Panc1 (cell line): ENCODE data around the gene OAF. TPM values are rescaled to one million over a fixed set of nuclear protein-coding genes. Genes with fewer than 3 reads are reported as not detected.
A peak's percentile ranks its signal among the peaks of the same experiment; 100 is the strongest.

ENCODE experiments used
- ATAC-seq: fragments of 200-7000 bp; cut with Tn5 transposase; 2 replicates; pipeline ENCODE4 v1.9.1; 2020; ENCODE audit warnings: mild to moderate bottlenecking, moderate library complexity
- BruUV-seq: library from RNA; stranded (reverse); fragments of 400-500 nt; replicated peaks from 2 replicates; lab custom pipeline; 2021; lab: Mats Ljungman, UMichigan
- CTCF ChIA-PET: fragments of 300-600 bp; sonication (Branson Sonifier 250); formaldehyde crosslinking; loops from one replicate; lab custom pipeline; 2022; ENCODE audit warnings: antibody characterized with exemption; lab: Charles Lee
- POLR2A ChIA-PET: fragments of 300-600 bp; sonication (Branson Sonifier 250); formaldehyde crosslinking; loops from one replicate; lab custom pipeline; 2022; ENCODE audit warnings: antibody characterized with exemption; lab: Charles Lee
- DNase-seq: peaks from one replicate; pipeline ENCODE4 v3.0.0-alpha.2; 2010; ENCODE audit warnings: low read depth, low spot score
- H3K27ac ChIP-seq: 2 replicates; pipeline ENCODE4 v1.5.1; 2011; ENCODE audit warnings: mild to moderate bottlenecking, low read length, inconsistent platforms
- H3K27me3 ChIP-seq: fragments of 200-500 bp; sonication (Bioruptor generic); 2 replicates; pipeline ENCODE4 v1.6.0; 2014; ENCODE audit warnings: low read length, inconsistent platforms; ENCODE audit not compliant: control insufficient read depth, insufficient read depth
- H3K36me3 ChIP-seq: fragments of 200-500 bp; sonication (Bioruptor generic); 2 replicates; pipeline ENCODE4 v1.5.1; 2014; ENCODE audit warnings: inconsistent platforms, mild to moderate bottlenecking, low read length, moderate library complexity; ENCODE audit not compliant: control insufficient read depth, insufficient read depth
- H3K4me1 ChIP-seq: 2 replicates; pipeline ENCODE4 v1.5.1; 2011; ENCODE audit warnings: inconsistent platforms, mild to moderate bottlenecking, low read length, moderate library complexity; ENCODE audit not compliant: control insufficient read depth, insufficient read depth
- H3K4me3 ChIP-seq, 2 experiments: 2 replicates each; pipeline ENCODE4 v1.5.1; 2011 to 2012; ENCODE audit warnings: low read depth in 2 of 2, low read length in 2 of 2, mild to moderate bottlenecking in 2 of 2, inconsistent platforms in 1 of 2, moderate library complexity in 1 of 2
- H3K9me3 ChIP-seq: fragments of 200-500 bp; sonication (Bioruptor generic); 2 replicates; pipeline ENCODE4 v1.5.1; 2014; ENCODE audit warnings: low read depth, mild to moderate bottlenecking, inconsistent platforms, low read length, moderate library complexity; ENCODE audit not compliant: control insufficient read depth, insufficient read depth
- POLR2AphosphoS5 ChIP-seq: IDR thresholded peaks from 2 replicates; pipeline ENCODE4 v1.6.1; 2012; ENCODE audit warnings: mild to moderate bottlenecking, low read depth, low read length, moderate library complexity
- SIN3A ChIP-seq: IDR thresholded peaks from 2 replicates; pipeline ENCODE4 v1.6.1; 2012; ENCODE audit warnings: low read depth, mild to moderate bottlenecking, low read length, moderate library complexity, borderline replicate concordance; ENCODE audit not compliant: insufficient read depth
- TCF7L2 ChIP-seq: IDR thresholded peaks from 2 replicates; pipeline ENCODE4 v1.6.1; 2011; ENCODE audit warnings: mild to moderate bottlenecking, low read depth, low read length, inconsistent platforms
- in situ Hi-C: cut with HindIII; loops from 2 replicates; pipeline ENCODE4 v1.10.0; 2016; ENCODE audit warnings: low sequenced_read_pairs, low pct_unique_long_range_greater_than_20kb
- intact Hi-C: fragments of 100-400 bp; cut with micrococcal nuclease; formaldehyde crosslinking; loops from one replicate; pipeline ENCODE4 v1.10.0; 2022; ENCODE audit not compliant: unreplicated experiment
- total RNA-seq: library from RNA; stranded (reverse); gene quantifications from one replicate; pipeline ENCODE4 v1.2.1, GENCODE V29; 2021; ENCODE audit not compliant: unreplicated experiment
- TF ChIP-seq, protein P1 (sequence below), 2 experiments: IDR thresholded peaks; 2 replicates each; pipeline ENCODE4 v1.6.1; 2011 to 2012; ENCODE audit warnings: low read depth in 2 of 2, control low read depth in 1 of 2, low read length in 1 of 2, mild to moderate bottlenecking in 1 of 2, moderate library complexity in 1 of 2; ENCODE audit not compliant: insufficient read depth in 1 of 2
- TF ChIP-seq, protein P2 (sequence below): fragments of 450-650 bp; IDR thresholded peaks from 2 replicates; pipeline ENCODE4 v1.5.1; 2017; ENCODE audit warnings: mild to moderate bottlenecking

OAF gene
- total RNA-seq, 1 experiment from 2014 or later, result 13.7 TPM

DNA sequence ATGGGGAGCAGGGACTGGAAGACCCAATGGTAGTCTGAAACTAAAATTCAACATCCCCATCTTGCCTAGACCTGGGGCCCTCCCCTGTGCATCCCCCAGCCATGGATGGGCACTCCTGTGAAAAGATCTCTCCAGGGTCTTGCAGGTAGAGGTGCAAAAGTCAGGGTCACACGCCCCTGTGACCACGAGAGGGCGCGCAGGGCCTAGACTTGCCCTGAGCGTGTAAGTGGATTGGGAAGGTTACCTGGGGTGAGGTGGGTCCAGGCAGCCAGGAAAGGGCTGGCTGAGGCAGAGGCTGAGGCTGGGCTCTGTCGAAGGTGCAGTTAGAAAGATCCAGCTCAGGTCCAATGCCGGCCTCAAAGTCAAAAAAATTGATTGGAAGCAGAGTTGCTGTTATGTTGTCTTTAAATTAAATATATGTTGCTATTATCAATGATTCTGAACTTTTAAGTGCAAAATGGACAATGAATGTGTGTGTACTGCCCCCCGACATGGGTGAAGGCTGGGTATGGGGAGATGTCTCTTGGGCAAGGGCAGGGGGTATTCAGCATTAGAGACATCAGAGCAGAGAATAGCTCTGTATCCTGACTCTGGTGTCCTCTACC lies 24.3 kb downstream of the OAF start:
- DNase-seq (peak; percentile 47), ATAC-seq (peak; percentile 87)
- Histone ChIP-seq H3K27ac (no peak overlapping the region), H3K4me1 (peaks cover 4% of the 10 kb centered on the region; the same call in 1 of the 2 replicates), H3K9me3 (no peaks in the 10 kb centered on the region), H3K27me3 (peaks cover 24% of the 10 kb centered on the region), H3K4me3 (no peak overlapping the region), H3K36me3 (no peaks in the 10 kb centered on the region)
- in situ Hi-C loops (no loop called here), intact Hi-C loops (loop anchor here (1.0 kb wide), 1 partner anchor 65 kb away; no protein-coding TSS in a partner anchor)
- POLR2A ChIA-PET, result interaction anchor here (0.5 to 1.3 kb wide), 2 partner anchors 63 to 90 kb away, joined by 3 to 5 read pairs; partner anchors contain the start of gene TLCD5
- no TSS peak for BruUV-seq
- no peak for TF ChIP-seq POLR2AphosphoS5
- TF ChIP-seq, protein P1, sequence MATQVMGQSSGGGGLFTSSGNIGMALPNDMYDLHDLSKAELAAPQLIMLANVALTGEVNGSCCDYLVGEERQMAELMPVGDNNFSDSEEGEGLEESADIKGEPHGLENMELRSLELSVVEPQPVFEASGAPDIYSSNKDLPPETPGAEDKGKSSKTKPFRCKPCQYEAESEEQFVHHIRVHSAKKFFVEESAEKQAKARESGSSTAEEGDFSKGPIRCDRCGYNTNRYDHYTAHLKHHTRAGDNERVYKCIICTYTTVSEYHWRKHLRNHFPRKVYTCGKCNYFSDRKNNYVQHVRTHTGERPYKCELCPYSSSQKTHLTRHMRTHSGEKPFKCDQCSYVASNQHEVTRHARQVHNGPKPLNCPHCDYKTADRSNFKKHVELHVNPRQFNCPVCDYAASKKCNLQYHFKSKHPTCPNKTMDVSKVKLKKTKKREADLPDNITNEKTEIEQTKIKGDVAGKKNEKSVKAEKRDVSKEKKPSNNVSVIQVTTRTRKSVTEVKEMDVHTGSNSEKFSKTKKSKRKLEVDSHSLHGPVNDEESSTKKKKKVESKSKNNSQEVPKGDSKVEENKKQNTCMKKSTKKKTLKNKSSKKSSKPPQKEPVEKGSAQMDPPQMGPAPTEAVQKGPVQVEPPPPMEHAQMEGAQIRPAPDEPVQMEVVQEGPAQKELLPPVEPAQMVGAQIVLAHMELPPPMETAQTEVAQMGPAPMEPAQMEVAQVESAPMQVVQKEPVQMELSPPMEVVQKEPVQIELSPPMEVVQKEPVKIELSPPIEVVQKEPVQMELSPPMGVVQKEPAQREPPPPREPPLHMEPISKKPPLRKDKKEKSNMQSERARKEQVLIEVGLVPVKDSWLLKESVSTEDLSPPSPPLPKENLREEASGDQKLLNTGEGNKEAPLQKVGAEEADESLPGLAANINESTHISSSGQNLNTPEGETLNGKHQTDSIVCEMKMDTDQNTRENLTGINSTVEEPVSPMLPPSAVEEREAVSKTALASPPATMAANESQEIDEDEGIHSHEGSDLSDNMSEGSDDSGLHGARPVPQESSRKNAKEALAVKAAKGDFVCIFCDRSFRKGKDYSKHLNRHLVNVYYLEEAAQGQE (IDR thresholded peaks at IDR 0.05; ENCODE audit: insufficient read depth in 1 of 2, low read depth in 2 of 2, low read length in 1 of 2), result no peak
- TF ChIP-seq, protein P2, sequence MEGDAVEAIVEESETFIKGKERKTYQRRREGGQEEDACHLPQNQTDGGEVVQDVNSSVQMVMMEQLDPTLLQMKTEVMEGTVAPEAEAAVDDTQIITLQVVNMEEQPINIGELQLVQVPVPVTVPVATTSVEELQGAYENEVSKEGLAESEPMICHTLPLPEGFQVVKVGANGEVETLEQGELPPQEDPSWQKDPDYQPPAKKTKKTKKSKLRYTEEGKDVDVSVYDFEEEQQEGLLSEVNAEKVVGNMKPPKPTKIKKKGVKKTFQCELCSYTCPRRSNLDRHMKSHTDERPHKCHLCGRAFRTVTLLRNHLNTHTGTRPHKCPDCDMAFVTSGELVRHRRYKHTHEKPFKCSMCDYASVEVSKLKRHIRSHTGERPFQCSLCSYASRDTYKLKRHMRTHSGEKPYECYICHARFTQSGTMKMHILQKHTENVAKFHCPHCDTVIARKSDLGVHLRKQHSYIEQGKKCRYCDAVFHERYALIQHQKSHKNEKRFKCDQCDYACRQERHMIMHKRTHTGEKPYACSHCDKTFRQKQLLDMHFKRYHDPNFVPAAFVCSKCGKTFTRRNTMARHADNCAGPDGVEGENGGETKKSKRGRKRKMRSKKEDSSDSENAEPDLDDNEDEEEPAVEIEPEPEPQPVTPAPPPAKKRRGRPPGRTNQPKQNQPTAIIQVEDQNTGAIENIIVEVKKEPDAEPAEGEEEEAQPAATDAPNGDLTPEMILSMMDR, result peak; percentile 97
- CTCF ChIA-PET, result interaction anchor here (1.4 to 5.1 kb wide), 4 partner anchors 11 to 68 kb away, joined by 3 to 52 read pairs (median 21); no protein-coding TSS in a partner anchor

GRCh38 chr11:120236169-120237107 lies 25.6 kb downstream of the OAF start:
- H3K27ac ChIP-seq, result no peak overlapping the region; the same call in 1 of the 2 replicates
- BruUV-seq, result no TSS peak
- ChIA-PET POLR2A (interaction anchor here (0.6 to 1.3 kb wide), 4 partner anchors 9 to 89 kb away, joined by 3 to 16 read pairs (median 4); partner anchors contain the start of gene TLCD5), CTCF (interaction anchor here (1.1 to 5.1 kb wide), 3 partner anchors 11 to 67 kb away, joined by 3 to 52 read pairs (median 38); no protein-coding TSS in a partner anchor)
- ATAC-seq (peak; percentile 64), DNase-seq (no peak)
- intact Hi-C loops (no loop called here), in situ Hi-C loops (no loop called here)
- TF ChIP-seq SIN3A, result no peak
- peak; percentile 88; the same call in 1 of the 2 replicates for TF ChIP-seq POLR2AphosphoS5
- TF ChIP-seq, protein P2, result no peak
- TF ChIP-seq TCF7L2, result no peak
- TF ChIP-seq, protein P1 (IDR thresholded peaks at IDR 0.05; ENCODE audit: insufficient read depth in 1 of 2, low read depth in 2 of 2, low read length in 1 of 2), result no peak
- peaks cover 22% of the 10 kb centered on the region for H3K27me3 ChIP-seq
- no peak overlapping the region for H3K4me3 ChIP-seq
- peaks cover 4% of the 10 kb centered on the region; the same call in 1 of the 2 replicates for H3K4me1 ChIP-seq
- H3K9me3 ChIP-seq, result no peaks in the 10 kb centered on the region
- no peaks in the 10 kb centered on the region for H3K36me3 ChIP-seq
